B cell (primary cell): ENCODE measurements around the gene OR52E5. TPM values are rescaled to one million over a fixed set of nuclear protein-coding genes. Genes with fewer than 3 reads are reported as not detected.

Experiments used
- ATAC-seq: fragments of 200-7000 bp; cut with Tn5 transposase; one replicate; pipeline ENCODE4 v1.10.0; 2021; ENCODE audit warnings: low read depth, mild to moderate bottlenecking, moderate number of reproducible peaks, moderate library complexity
- CTCF ChIA-PET: fragments of 350-600 bp; sonication (Branson Sonifier 250); formaldehyde crosslinking; loops from one replicate; lab custom pipeline; 2021; ENCODE audit warnings: antibody characterized with exemption, inconsistent platforms; lab: Charles Lee
- POLR2A ChIA-PET: fragments of 350-600 bp; sonication (Branson Sonifier 250); formaldehyde crosslinking; loops from one replicate; lab custom pipeline; 2021; ENCODE audit warnings: antibody characterized with exemption; lab: Charles Lee
- DNase-seq: peaks from one replicate; pipeline ENCODE4 v3.0.0; 2013
- H2AFZ ChIP-seq: 2 replicates; pipeline ENCODE4 v1.6.1; 2012; ENCODE audit warnings: mild to moderate bottlenecking, low read depth, low read length; ENCODE audit not compliant: insufficient read depth, poor library complexity, severe bottlenecking
- H3K27ac ChIP-seq, 2 donors: 1 replicate in 1 of 2; 2 replicates in 1 of 2; pipeline ENCODE4 v1.5.1; 2012 to 2013; ENCODE audit warnings: low read length in 2 of 2, mild to moderate bottlenecking in 2 of 2, moderate library complexity in 1 of 2
- H3K27me3 ChIP-seq, 4 experiments: fragments of 200-600 bp in 1 of 4; sonication (generic) in 1 of 4; replicated peaks in 1 of 4; 1 replicate in 2 of 4; 2 replicates in 2 of 4; pipeline versions ENCODE4 v1.6.1 to v1.7.0; 2013 to 2016; ENCODE audit warnings: low read length in 3 of 4, mild to moderate bottlenecking in 2 of 4, mixed read lengths in 1 of 4, moderate library complexity in 1 of 4; ENCODE audit not compliant: insufficient read depth in 4 of 4, control insufficient read depth in 3 of 4; ENCODE audit errors: control extremely low read depth in 1 of 4
- H3K36me3 ChIP-seq, 2 experiments: replicated peaks in 1 of 2; 1 replicate in 1 of 2; 2 replicates in 1 of 2; pipeline versions ENCODE4 v1.6.1 to v1.7.1; 2013; ENCODE audit warnings: low read length in 1 of 2; ENCODE audit not compliant: insufficient read depth in 2 of 2, control insufficient read depth in 1 of 2; ENCODE audit errors: control extremely low read depth in 1 of 2, extremely low read depth in 1 of 2
- H3K4me1 ChIP-seq, 2 donors: fragments of 200-600 bp in 1 of 2; sonication (generic) in 1 of 2; 1 replicate in 1 of 2; 2 replicates in 1 of 2; pipeline versions ENCODE4 v1.5.1 to v1.6.1; 2013 to 2017; ENCODE audit warnings: low read length in 2 of 2; ENCODE audit not compliant: control insufficient read depth in 2 of 2, insufficient read depth in 2 of 2
- H3K4me2 ChIP-seq: replicated peaks from 2 replicates; pipeline ENCODE3; 2012; ENCODE audit warnings: mild to moderate bottlenecking, low read depth, low read length; ENCODE audit not compliant: poor library complexity, severe bottlenecking
- H3K4me3 ChIP-seq, 5 experiments: fragments of 200-600 bp in 1 of 5; sonication (generic) in 1 of 5; 1 replicate in 3 of 5; 2 replicates in 2 of 5; pipeline versions ENCODE4 v1.5.1 to v1.7.0; 2011 to 2016; ENCODE audit warnings: low read length in 4 of 5, mild to moderate bottlenecking in 4 of 5, low read depth in 2 of 5, control low read depth in 1 of 5, moderate library complexity in 1 of 5; ENCODE audit not compliant: insufficient read depth in 1 of 5; ENCODE audit errors: control extremely low read depth in 1 of 5, extremely low read depth in 1 of 5
- H3K79me2 ChIP-seq: fragments of 200-600 bp; sonication (generic); one replicate; pipeline ENCODE4 v1.6.0; 2016; ENCODE audit warnings: low read length; ENCODE audit not compliant: control insufficient read depth, insufficient read depth
- H3K9ac ChIP-seq: fragments of 200-600 bp; sonication (generic); 2 replicates; pipeline ENCODE4 v1.6.1; 2017; ENCODE audit warnings: mild to moderate bottlenecking, low read length, moderate library complexity
- H3K9me3 ChIP-seq, 3 donors: one replicate each; pipeline versions ENCODE4 v1.6.1 to v1.7.1; 2013; ENCODE audit warnings: low read length in 2 of 3; ENCODE audit not compliant: control insufficient read depth in 2 of 3, insufficient read depth in 1 of 3; ENCODE audit errors: control extremely low read depth in 1 of 3
- H4K20me1 ChIP-seq: 2 replicates; pipeline ENCODE4 v1.6.0; 2012; ENCODE audit warnings: mild to moderate bottlenecking, low read length; ENCODE audit not compliant: insufficient read depth, control insufficient read depth, poor library complexity, severe bottlenecking
- H3K27ac Mint-ChIP-seq: one replicate; pipeline ENCODE4 v1.8.0; 2021; ENCODE audit warnings: mixed read lengths
- H3K27me3 Mint-ChIP-seq: one replicate; pipeline ENCODE4 v1.8.0; 2021; ENCODE audit warnings: mixed read lengths
- H3K4me1 Mint-ChIP-seq: one replicate; pipeline ENCODE4 v1.8.0; 2021; ENCODE audit warnings: mixed read lengths
- H3K4me3 Mint-ChIP-seq: one replicate; pipeline ENCODE4 v1.8.0; 2021; ENCODE audit warnings: mixed read lengths
- H3K9me3 Mint-ChIP-seq: one replicate; pipeline ENCODE4 v1.8.0; 2022; ENCODE audit warnings: mixed read lengths; ENCODE audit not compliant: insufficient read depth
- CTCF ChIP-seq: fragments of 200-600 bp; IDR thresholded peaks from one replicate; pipeline ENCODE4 v1.8.0; 2022; ENCODE audit warnings: antibody characterized with exemption, mild to moderate bottlenecking
- EZH2 ChIP-seq: IDR thresholded peaks from 2 replicates; pipeline ENCODE4 v1.6.1; 2012; ENCODE audit warnings: borderline replicate concordance, low read depth, mild to moderate bottlenecking, moderate library complexity, low read length; ENCODE audit not compliant: insufficient read depth, poor library complexity, severe bottlenecking
- WGBS: methylation state at CpG from one replicate; pipeline ENCODE4 v1.1.5; 2013; ENCODE audit warnings: missing lambda C conversion rate; ENCODE audit not compliant: insufficient coverage; 5-methylcytosine and 5-hydroxymethylcytosine counted together
- intact Hi-C: fragments of 100-400 bp; cut with micrococcal nuclease; formaldehyde crosslinking; loops from one replicate; pipeline ENCODE4 v1.10.0; 2022
- polyA plus RNA-seq: library from polyadenylated mRNA; depleted of rRNA; stranded (reverse); fragments of >200 nt; gene quantifications from 2 replicates; pipeline ENCODE4 v1.2.3, GENCODE V29; 2012
- total RNA-seq, 2 donors: library from RNA; stranded (reverse); fragments of 120-200 nt in 1 of 2; gene quantifications; 1 replicate in 1 of 2; 2 replicates in 1 of 2; pipeline versions ENCODE4 v1.2.3 to v1.2.4, GENCODE V29; 2013 to 2022

OR52E5 gene
- total and polyA plus RNA-seq, 2 donors (not counting 1 experiment from before 2014, with no cell fraction given), result not detected

GRCh38 chr11:5847711-5848110 lies 45.3 kb upstream of the OR52E5 start:
- TF ChIP-seq CTCF, result no peak
- TF ChIP-seq EZH2, result no peak

GRCh38 chr11:5851002-5851401 lies 42.0 kb upstream of the OR52E5 start:
- CTCF ChIA-PET, result no interaction called here
- intact Hi-C loops, result no loop called here
- H3K9me3 Mint-ChIP-seq, result no peaks in the 10 kb centered on the region

More at GRCh38 chr11:5847711-5848110, 45.3 kb upstream of the OR52E5 start:
- no peak overlapping the region for H3K4me3 Mint-ChIP-seq
- Histone ChIP-seq H2AFZ (no peak overlapping the region), H3K4me1 (no peaks in the 10 kb centered on the region), H3K27me3 (no peaks in the 10 kb centered on the region), H3K27ac (no peak overlapping the region), H4K20me1 (no peaks in the 10 kb centered on the region), H3K36me3 (no peaks in the 10 kb centered on the region), H3K4me2 (no peak overlapping the region), H3K4me3 (no peak overlapping the region), H3K9ac (no peak overlapping the region), H3K79me2 (no peaks in the 10 kb centered on the region), H3K9me3 (no peaks in the 10 kb centered on the region)
- ATAC-seq (no peak), DNase-seq (no peak)
- H3K27me3 Mint-ChIP-seq, result peaks cover 3% of the 10 kb centered on the region
- ChIA-PET POLR2A (no interaction called here), CTCF (interaction anchor here (0.7 kb wide), 1 partner anchor 594 kb away, joined by 3 read pairs; no protein-coding TSS in a partner anchor)
- no peaks in the 10 kb centered on the region for H3K4me1 Mint-ChIP-seq
- no peak overlapping the region for H3K27ac Mint-ChIP-seq
- no peaks in the 10 kb centered on the region for H3K9me3 Mint-ChIP-seq
- intact Hi-C loops, result no loop called here

More at GRCh38 chr11:5851002-5851401, 42.0 kb upstream of the OR52E5 start:
- no CpG with 5 or more reads among the region's 1 CpG for WGBS
- no peak overlapping the region for H3K27ac ChIP-seq
- no peak overlapping the region for H3K4me2 ChIP-seq
- no peaks in the 10 kb centered on the region for H3K4me1 Mint-ChIP-seq
- TF ChIP-seq CTCF, result no peak
- TF ChIP-seq EZH2, result no peak
- H3K4me1 ChIP-seq, result no peaks in the 10 kb centered on the region
- POLR2A ChIA-PET, result no interaction called here
- H3K27me3 ChIP-seq, result no peaks in the 10 kb centered on the region
- H3K79me2 ChIP-seq, result no peaks in the 10 kb centered on the region
- H3K9me3 ChIP-seq, result no peaks in the 10 kb centered on the region
- no peak overlapping the region for H3K4me3 ChIP-seq
- no peak for DNase-seq
- H3K9ac ChIP-seq, result no peak overlapping the region
- H3K4me3 Mint-ChIP-seq, result no peak overlapping the region
- no peak for ATAC-seq
- H3K27ac Mint-ChIP-seq, result no peak overlapping the region
- no peaks in the 10 kb centered on the region for H4K20me1 ChIP-seq
- peaks cover 3% of the 10 kb centered on the region for H3K27me3 Mint-ChIP-seq
- no peak overlapping the region for H2AFZ ChIP-seq
- H3K36me3 ChIP-seq, result no peaks in the 10 kb centered on the region
